ENCODE measurements around the gene XYLT2. TPM values are rescaled to one million over a fixed set of nuclear protein-coding genes. Genes with fewer than 3 reads are reported as not detected.

The XYLT2 gene
- total RNA-seq, 1 experiment from 2014 or later = 39.7 TPM

GRCh38 chr17:50318501-50319285 is 27.2 kb upstream of the XYLT2 start:
- CTCF ChIA-PET = interaction anchor here (0.6 to 1.8 kb wide), 4 partner anchors 44 to 141 kb away, joined by 3 to 7 read pairs (median 4); partner anchors contain the start of gene LRRC59

GRCh38 chr17:50319306-50320004 is 26.5 kb upstream of the XYLT2 start:
- ATAC-seq = peak; percentile 39; the same call in 1 of the 2 replicates

More at GRCh38 chr17:50318501-50319285, 27.2 kb upstream of the XYLT2 start:
- H3K27ac Mint-ChIP-seq = no peak overlapping the region
- no peak overlapping the region for H3K4me3 Mint-ChIP-seq
- H3K9me3 Mint-ChIP-seq = peaks cover 9% of the 10 kb centered on the region
- no peaks in the 10 kb centered on the region for H3K27me3 Mint-ChIP-seq (ENCODE audit: low read depth)
- no peaks in the 10 kb centered on the region for H3K4me1 Mint-ChIP-seq
- H3K36me3 Mint-ChIP-seq = peaks cover 3% of the 10 kb centered on the region; the same call in 1 of the 2 replicates
- DNase-seq (ENCODE audit: low spot score) = no peak
- POLR2A ChIA-PET = interaction anchor here (1.4 kb wide), 1 partner anchor 105 kb away, joined by 3 read pairs; no protein-coding TSS in a partner anchor
- TF ChIP-seq ZBTB43 (CRISPR knock-in tag; IDR thresholded peaks at IDR 0.05) (no peak), ATF3 (CRISPR knock-in tag; conservative IDR thresholded peaks at IDR 0.05) (no peak), ERG (CRISPR knock-in tag; IDR thresholded peaks at IDR 0.05) (no peak), NFYB (CRISPR knock-in tag; conservative IDR thresholded peaks at IDR 0.05; ENCODE audit: low read depth) (no peak), NR1H2 (CRISPR knock-in tag; IDR thresholded peaks at IDR 0.05) (no peak), E2F1 (CRISPR knock-in tag; IDR thresholded peaks at IDR 0.05) (no peak), MAX (CRISPR knock-in tag; IDR thresholded peaks at IDR 0.05) (no peak)
- peak; percentile 65 for ATAC-seq

GRCh38 chr17:50322271-50322670 is 23.7 kb upstream of the XYLT2 start:
- no peak overlapping the region for H3K4me3 Mint-ChIP-seq
- CTCF ChIA-PET = interaction anchor here (1.0 to 1.1 kb wide), 3 partner anchors 11 to 75 kb away, joined by 3 to 5 read pairs (median 3); partner anchors contain the start of gene LRRC59
- POLR2A ChIA-PET = no interaction called here
- no peaks in the 10 kb centered on the region for H3K4me1 Mint-ChIP-seq
- no peak overlapping the region for H3K27ac Mint-ChIP-seq
- H3K9me3 Mint-ChIP-seq = no peaks in the 10 kb centered on the region
- no peaks in the 10 kb centered on the region for H3K27me3 Mint-ChIP-seq (ENCODE audit: low read depth)
- H3K36me3 Mint-ChIP-seq = no peaks in the 10 kb centered on the region
- DNase-seq (ENCODE audit: low spot score) (no peak), ATAC-seq (no peak)
- TF ChIP-seq ZNF263 (CRISPR knock-in tag; IDR thresholded peaks at IDR 0.05; ENCODE audit: low read depth) (no peak), ETV6 (CRISPR knock-in tag; IDR thresholded peaks at IDR 0.05) (no peak), NFYB (CRISPR knock-in tag; conservative IDR thresholded peaks at IDR 0.05; ENCODE audit: low read depth) (no peak), ZNF512 (CRISPR knock-in tag; IDR thresholded peaks at IDR 0.05; ENCODE audit: borderline replicate concordance) (no peak), HMGA2 (CRISPR knock-in tag; IDR thresholded peaks at IDR 0.05) (no peak), CREM (CRISPR knock-in tag; IDR thresholded peaks at IDR 0.05) (no peak), ERG (CRISPR knock-in tag; IDR thresholded peaks at IDR 0.05) (no peak), E2F5 (CRISPR knock-in tag; IDR thresholded peaks at IDR 0.05) (no peak), CREB1 (CRISPR knock-in tag; IDR thresholded peaks at IDR 0.05) (no peak)

More at GRCh38 chr17:50319306-50320004, 26.5 kb upstream of the XYLT2 start:
- Mint-ChIP-seq H3K4me1 (no peaks in the 10 kb centered on the region), H3K27ac (no peak overlapping the region), H3K27me3 (ENCODE audit: low read depth) (no peaks in the 10 kb centered on the region), H3K36me3 (no peaks in the 10 kb centered on the region), H3K9me3 (peaks cover 3% of the 10 kb centered on the region), H3K4me3 (no peak overlapping the region)
- ChIA-PET CTCF (interaction anchor here (1.5 to 2.0 kb wide), 3 partner anchors 14 to 225 kb away, joined by 3 to 7 read pairs (median 7); partner anchors contain the start of genes LRRC59 and PDK2), POLR2A (interaction anchor here (1.4 kb wide), 1 partner anchor 106 kb away, joined by 3 read pairs; no protein-coding TSS in a partner anchor)
- 0 out of 2 replicates have a peak, but pooled peaks have one; percentile 80 for TF ChIP-seq ZSCAN18 (CRISPR knock-in tag; IDR thresholded peaks at IDR 0.05)
- TF ChIP-seq CBFB (CRISPR knock-in tag; IDR thresholded peaks at IDR 0.05; ENCODE audit: low read depth) = no peak
- no peak for DNase-seq (ENCODE audit: low spot score)
